Measurements from ENCODE around the gene CACNG6. TPM values are rescaled to one million over a fixed set of nuclear protein-coding genes. Genes with fewer than 3 reads are reported as not detected.

CACNG6 gene
- total RNA-seq, 1 experiment from 2014 or later, result 0.11 TPM

- Histone ChIP-seq H3K36me3 (no peaks in the 10 kb centered on the region), H3K27ac (no peak overlapping the region), H3K4me3 (no peak overlapping the region), H3K27me3 (replicated peaks) (peaks cover 61% of the 10 kb centered on the region), H3K9me3 (replicated peaks) (no peaks in the 10 kb centered on the region), H3K4me1 (replicated peaks) (no peaks in the 10 kb centered on the region)
- no peak for DNase-seq (ENCODE audit: low read depth in 1 of 2, low spot score in 2 of 2)
Measured at GRCh38 chr19:53958823-53959757, 32.3 kb upstream of the CACNG6 start.

- Histone ChIP-seq H3K27ac (no peak overlapping the region), H3K4me1 (replicated peaks) (no peaks in the 10 kb centered on the region), H3K36me3 (no peaks in the 10 kb centered on the region), H3K27me3 (replicated peaks) (peaks cover 65% of the 10 kb centered on the region), H3K4me3 (no peak overlapping the region), H3K9me3 (replicated peaks) (no peaks in the 10 kb centered on the region)
- DNase-seq (ENCODE audit: low read depth in 1 of 2, low spot score in 2 of 2), result no peak
Measured at GRCh38 chr19:53960187-53960586, 31.2 kb upstream of the CACNG6 start.

DNA sequence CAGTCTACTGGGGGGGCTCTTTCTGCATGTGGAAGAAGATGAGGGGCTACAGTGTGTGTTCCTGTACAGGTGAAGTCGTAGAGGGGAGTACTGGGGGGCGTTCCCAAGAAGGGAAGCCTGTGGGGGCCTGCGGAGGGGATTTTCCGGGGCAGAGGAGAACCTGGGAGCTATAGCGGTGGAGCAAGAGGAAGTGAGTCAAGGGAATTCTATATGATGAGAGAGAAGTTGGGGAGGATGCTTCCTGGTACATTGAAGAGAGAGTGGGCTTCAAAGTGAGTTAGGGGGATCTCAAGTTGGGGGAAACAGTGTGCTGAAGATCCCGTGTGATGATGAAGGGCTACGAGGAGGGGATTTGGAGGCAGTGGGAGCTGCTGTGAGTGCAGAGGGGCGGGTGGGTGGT, 30.6 kb upstream of the CACNG6 start:
- no peaks in the 10 kb centered on the region for H3K4me1 ChIP-seq (replicated peaks)
- no peaks in the 10 kb centered on the region for H3K36me3 ChIP-seq
- H3K4me3 ChIP-seq, result no peak overlapping the region
- H3K27ac ChIP-seq, result no peak overlapping the region
- no peaks in the 10 kb centered on the region for H3K9me3 ChIP-seq (replicated peaks)
- no peak for DNase-seq (ENCODE audit: low read depth in 1 of 2, low spot score in 2 of 2)
- H3K27me3 ChIP-seq (replicated peaks), result peaks cover 58% of the 10 kb centered on the region

DNA sequence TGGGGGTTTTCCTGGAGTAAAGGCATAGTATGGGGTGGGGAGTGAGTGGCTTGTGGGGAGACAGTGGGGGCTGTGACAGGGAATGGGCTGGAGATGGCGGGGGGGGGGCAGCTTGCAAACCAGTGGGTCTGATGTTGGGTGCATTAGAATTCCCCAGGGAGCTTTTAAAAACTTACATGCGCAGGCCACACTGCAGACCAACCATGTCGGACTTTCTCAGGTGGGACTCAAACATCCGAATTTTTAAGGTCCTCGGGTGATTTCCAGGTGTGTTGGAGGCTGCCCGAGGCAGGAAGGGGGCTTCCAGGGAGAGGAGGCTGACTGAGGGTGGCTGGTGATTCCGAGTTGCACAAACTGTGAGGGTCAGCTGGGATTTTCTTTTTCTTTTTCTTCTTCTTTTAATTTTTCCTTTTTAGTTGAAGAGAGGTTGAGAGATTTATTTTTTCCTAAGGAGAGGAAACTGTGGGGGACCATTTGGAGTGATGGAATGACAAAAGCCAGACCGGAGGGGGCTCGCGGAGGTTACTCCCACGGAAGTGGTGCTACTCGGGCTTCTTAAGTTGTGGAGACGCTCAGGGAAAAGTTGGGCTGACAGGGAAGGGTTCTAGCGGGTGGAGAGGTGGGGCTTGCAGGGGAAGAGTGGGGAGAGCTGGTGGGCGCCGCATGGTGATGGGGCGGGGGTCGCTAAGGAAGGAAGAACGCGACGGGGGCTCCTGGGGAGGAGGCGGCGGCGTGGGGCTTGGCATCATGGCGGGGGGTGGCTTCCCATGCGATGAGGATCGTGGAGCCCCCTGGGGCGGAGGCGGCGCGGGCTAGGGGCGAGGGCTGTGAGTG, 29.7 kb upstream of the CACNG6 start:
- Histone ChIP-seq H3K27me3 (replicated peaks) (peaks cover 56% of the 10 kb centered on the region), H3K4me3 (peak overlapping the region; percentile 15)
- DNase-seq (ENCODE audit: low read depth in 1 of 2, low spot score in 2 of 2), result no peak

GRCh38 chr19:53962887-53963431, 28.5 kb upstream of the CACNG6 start, which contains the start of gene CACNG8:
TSS of gene CACNG8 (plus strand) at chr19:53962937.
- Histone ChIP-seq H3K36me3 (no peaks in the 10 kb centered on the region), H3K4me1 (replicated peaks) (no peaks in the 10 kb centered on the region), H3K27ac (no peak within 1 kb of the TSS), H3K27me3 (replicated peaks) (peaks cover 44% of the 10 kb centered on the region), H3K9me3 (replicated peaks) (no peaks in the 10 kb centered on the region), H3K4me3 (peak within 1 kb of the TSS; percentile 15)
- DNase-seq (ENCODE audit: low read depth in 1 of 2, low spot score in 2 of 2), result no peak

More for the DNA sequence above, 29.7 kb upstream of the CACNG6 start:
- Histone ChIP-seq H3K9me3 (replicated peaks) (no peaks in the 10 kb centered on the region), H3K36me3 (no peaks in the 10 kb centered on the region), H3K4me1 (replicated peaks) (no peaks in the 10 kb centered on the region), H3K27ac (no peak overlapping the region)

- no peak for DNase-seq (ENCODE audit: low read depth in 1 of 2, low spot score in 2 of 2)
- H3K27me3 ChIP-seq (replicated peaks), result peaks cover 32% of the 10 kb centered on the region
- no peak overlapping the region for H3K27ac ChIP-seq
- no peak overlapping the region for H3K4me3 ChIP-seq
- no peaks in the 10 kb centered on the region for H3K36me3 ChIP-seq
- H3K4me1 ChIP-seq (replicated peaks), result no peaks in the 10 kb centered on the region
- no peaks in the 10 kb centered on the region for H3K9me3 ChIP-seq (replicated peaks)
Measured at GRCh38 chr19:53965091-53965490, 26.3 kb upstream of the CACNG6 start.

DNA sequence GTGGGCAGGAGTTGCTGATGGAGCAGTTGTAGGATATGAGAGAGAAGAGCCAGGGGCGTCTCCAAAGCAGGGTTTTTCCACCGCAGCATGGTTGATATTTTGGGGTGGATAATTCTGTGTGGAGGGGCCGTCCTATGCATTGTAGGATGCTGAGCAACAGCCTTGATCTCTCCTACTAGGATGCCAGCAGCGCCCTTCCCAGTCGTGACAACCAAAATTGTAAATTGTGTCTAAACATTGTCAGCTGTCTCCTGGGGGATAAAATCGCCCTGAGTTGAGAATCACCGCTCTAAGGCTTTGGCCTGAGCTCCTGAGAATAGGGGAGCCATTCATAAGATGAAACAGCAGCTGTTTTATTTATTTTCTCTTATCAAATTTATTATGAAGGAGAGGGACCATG, 24.5 kb upstream of the CACNG6 start:
- H3K4me3 ChIP-seq, result no peak overlapping the region
- H3K36me3 ChIP-seq, result no peaks in the 10 kb centered on the region
- no peak overlapping the region for H3K27ac ChIP-seq
- H3K9me3 ChIP-seq (replicated peaks), result no peaks in the 10 kb centered on the region
- DNase-seq (ENCODE audit: low read depth in 1 of 2, low spot score in 2 of 2), result no peak
- H3K27me3 ChIP-seq (replicated peaks), result peaks cover 19% of the 10 kb centered on the region
- no peaks in the 10 kb centered on the region for H3K4me1 ChIP-seq (replicated peaks)

DNA sequence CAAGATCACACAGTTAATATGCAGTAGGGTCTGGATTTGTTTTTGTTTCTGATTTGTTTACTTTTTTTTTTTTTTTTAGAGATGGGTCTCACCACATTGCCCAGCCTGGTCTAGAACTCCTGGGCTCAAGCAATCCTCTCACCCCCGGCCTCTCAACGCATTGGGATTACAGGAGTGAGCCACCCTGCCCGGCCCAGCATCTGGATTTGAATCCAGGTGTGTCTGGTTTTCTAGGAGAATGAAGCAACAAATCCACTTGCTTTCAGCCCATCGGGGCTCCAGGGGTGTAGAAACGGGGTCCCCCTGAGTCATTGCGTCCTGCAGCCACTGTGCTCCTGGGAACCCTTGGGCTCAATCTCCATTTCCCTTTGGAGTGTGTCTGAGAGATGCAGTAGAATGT, 22.1 kb upstream of the CACNG6 start:
- H3K4me3 ChIP-seq, result no peak overlapping the region
- H3K27ac ChIP-seq, result no peak overlapping the region
- no peaks in the 10 kb centered on the region for H3K4me1 ChIP-seq (replicated peaks)
- H3K27me3 ChIP-seq (replicated peaks), result peaks cover 19% of the 10 kb centered on the region
- no peak for DNase-seq (ENCODE audit: low read depth in 1 of 2, low spot score in 2 of 2)
- H3K36me3 ChIP-seq, result no peaks in the 10 kb centered on the region
- H3K9me3 ChIP-seq (replicated peaks), result no peaks in the 10 kb centered on the region

DNA sequence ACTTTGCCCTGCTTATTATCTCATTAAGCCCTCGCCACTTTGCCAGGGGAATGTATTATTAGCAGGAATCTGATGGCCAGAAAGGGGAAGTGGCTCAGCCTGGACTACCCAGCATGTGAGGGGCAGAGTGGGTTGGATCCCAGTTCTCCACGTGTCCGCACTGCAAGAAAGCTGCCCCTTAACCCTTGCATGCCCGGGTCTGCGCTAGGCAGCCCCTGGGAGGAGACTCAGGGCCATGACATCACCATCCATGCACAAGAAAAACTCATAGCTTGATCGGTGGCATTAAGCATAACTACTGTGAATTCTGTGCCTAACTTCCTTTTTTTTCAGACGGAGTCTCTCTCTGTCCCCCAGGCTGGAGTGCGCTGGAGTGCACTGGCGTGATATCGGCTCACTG, 19.8 kb upstream of the CACNG6 start:
- no peaks in the 10 kb centered on the region for H3K36me3 ChIP-seq
- H3K27ac ChIP-seq, result no peak overlapping the region
- H3K4me1 ChIP-seq (replicated peaks), result no peaks in the 10 kb centered on the region
- H3K4me3 ChIP-seq, result no peak overlapping the region
- no peaks in the 10 kb centered on the region for H3K9me3 ChIP-seq (replicated peaks)
- DNase-seq (ENCODE audit: low read depth in 1 of 2, low spot score in 2 of 2), result no peak
- peaks cover 12% of the 10 kb centered on the region for H3K27me3 ChIP-seq (replicated peaks)

DNA sequence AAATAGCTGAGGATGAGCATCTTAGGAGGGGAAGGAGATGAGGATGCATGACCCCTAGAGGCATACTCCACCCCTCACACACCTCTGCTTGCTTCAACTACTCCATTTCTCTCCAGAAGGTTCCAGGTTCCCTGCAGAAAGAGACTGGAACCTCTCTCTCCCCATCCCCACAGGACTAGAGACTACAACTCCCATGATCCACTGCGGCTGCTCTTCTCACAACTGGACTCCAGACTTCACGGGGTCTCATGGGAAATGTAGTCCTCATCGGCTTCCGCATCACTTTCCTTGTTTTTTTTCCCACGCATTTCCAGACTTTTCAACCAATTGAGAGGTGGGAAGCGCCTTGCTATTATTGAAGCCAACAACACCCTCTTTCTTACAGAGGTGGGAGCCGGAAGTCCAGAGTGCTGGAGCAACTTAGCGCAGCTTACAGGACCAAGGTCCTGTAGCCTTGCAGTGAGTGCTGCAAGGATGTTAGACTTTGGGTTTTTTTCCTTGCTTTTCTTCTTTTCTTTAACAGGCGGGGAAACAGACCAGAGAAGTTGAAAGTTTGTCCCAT, 13.9 kb upstream of the CACNG6 start:
- DNase-seq (ENCODE audit: low read depth in 1 of 2, low spot score in 2 of 2), result peak; percentile 72 to 78
- H3K36me3 ChIP-seq, result no peaks in the 10 kb centered on the region
- peaks cover 7% of the 10 kb centered on the region for H3K9me3 ChIP-seq (replicated peaks)
- no peak overlapping the region for H3K4me3 ChIP-seq
- H3K27ac ChIP-seq, result no peak overlapping the region
- peaks cover 32% of the 10 kb centered on the region for H3K27me3 ChIP-seq (replicated peaks)
- peaks cover 24% of the 10 kb centered on the region for H3K4me1 ChIP-seq (replicated peaks)

DNA sequence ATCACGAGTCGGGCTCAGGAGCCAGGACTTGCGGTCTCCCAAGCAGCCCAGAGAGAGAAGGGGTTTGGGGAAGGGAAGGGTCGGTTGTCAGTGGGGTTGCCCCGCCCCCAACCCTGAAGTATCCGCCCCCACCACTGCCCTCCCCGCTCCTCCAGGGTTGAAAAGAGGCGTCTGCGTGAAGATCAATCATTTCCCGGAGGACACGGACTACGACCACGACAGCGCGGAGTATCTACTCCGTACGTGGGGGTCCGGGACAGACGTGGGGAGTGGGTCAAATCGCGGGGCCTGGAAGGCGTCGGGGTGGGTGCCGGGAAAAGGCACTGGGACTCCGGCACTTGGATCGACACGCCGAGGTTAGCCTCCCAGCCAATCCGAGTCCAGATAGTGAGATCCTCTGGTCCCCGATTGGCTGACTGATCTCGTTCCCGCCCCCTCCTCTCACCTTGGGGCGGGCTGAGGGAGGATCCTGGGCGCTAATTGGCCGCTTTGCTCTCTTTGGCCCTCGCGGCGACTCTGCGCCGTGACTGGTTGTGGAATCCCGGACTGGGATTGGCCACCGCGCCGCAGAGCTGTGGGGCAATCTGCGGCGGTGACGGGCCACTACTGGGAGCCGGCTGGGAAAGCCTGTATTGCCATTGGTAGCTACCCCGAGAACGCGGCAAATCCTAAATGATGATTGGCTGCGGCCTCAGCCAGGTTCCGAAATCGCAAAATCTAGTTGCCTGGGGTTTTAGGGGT, 13.3 kb upstream of the CACNG6 start:
- Histone ChIP-seq H3K27me3 (replicated peaks) (peaks cover 32% of the 10 kb centered on the region), H3K4me3 (peak overlapping the region; percentile 9; the same call in 1 of the 2 replicates), H3K9me3 (replicated peaks) (peaks cover 7% of the 10 kb centered on the region), H3K36me3 (no peaks in the 10 kb centered on the region), H3K27ac (no peak overlapping the region), H3K4me1 (replicated peaks) (peaks cover 24% of the 10 kb centered on the region)
- DNase-seq (ENCODE audit: low read depth in 1 of 2, low spot score in 2 of 2), result peak in 1 of 2 experiments; percentile 57

GRCh38 chr19:53978975-53979801, 12.2 kb upstream of the CACNG6 start:
- DNase-seq (ENCODE audit: low read depth in 1 of 2, low spot score in 2 of 2), result no peak
- no peak overlapping the region for H3K27ac ChIP-seq

More at GRCh38 chr19:53978975-53979801, 12.2 kb upstream of the CACNG6 start:
- Histone ChIP-seq H3K27me3 (replicated peaks) (peaks cover 36% of the 10 kb centered on the region), H3K36me3 (no peaks in the 10 kb centered on the region), H3K4me3 (peak overlapping the region; percentile 37), H3K4me1 (replicated peaks) (peaks cover 24% of the 10 kb centered on the region), H3K9me3 (replicated peaks) (peaks cover 7% of the 10 kb centered on the region)

Measured in SJSA1 (cell line).